Measurements from ENCODE around the gene PSMF1. TPM values are rescaled to one million over a fixed set of nuclear protein-coding genes. Genes with fewer than 3 reads are reported as not detected.
A peak's percentile ranks its signal among the peaks of the same experiment; 100 is the strongest.

PSMF1 gene
- total and polyA plus RNA-seq, 9 of the 15 experiments (the other 6 are each of a cell fraction or from before 2014, with no cell fraction given), result 8.5 to 192 (median 33.2) TPM

GRCh38 chr20:1212023-1212422, 93.6 kb downstream of the PSMF1 start:
- H4K20me1 ChIP-seq (replicated peaks; ENCODE audit: control insufficient read depth, insufficient read depth, low read length), result no peaks in the 10 kb centered on the region
- BruUV-seq (replicated peaks), result no TSS peak
- intact Hi-C loops (cut with micrococcal nuclease), result loop anchor here (5.0 to 10.0 kb wide), 5 partner anchors 35 to 237 kb away; partner anchors contain the start of genes FKBP1A and PSMF1
- no peaks in the 10 kb centered on the region; the same call in 1 of the 2 replicates for H3K9me3 ChIP-seq (replicated peaks; ENCODE audit: control insufficient read depth, insufficient read depth, low read depth, low read length)
- H3K4me3 ChIP-seq, result no peak overlapping the region
- no peaks in the 10 kb centered on the region for H3K27me3 ChIP-seq (ENCODE audit: control insufficient read depth in 2 of 2, insufficient read depth in 2 of 2, low read length in 2 of 2)
- in situ Hi-C loops (cut with MboI), result no loop called here
- H3K9me1 ChIP-seq (ENCODE audit: control insufficient read depth, insufficient read depth, low read length), result no peaks in the 10 kb centered on the region
- H3K4me2 ChIP-seq (ENCODE audit: insufficient read depth, low read length), result peak overlapping the region; percentile 50; the same call in 1 of the 2 replicates
- peak overlapping the region in 1 of 2 experiments; percentile 39; a peak in 1 of 4 replicates for H3K9ac ChIP-seq (ENCODE audit: insufficient read depth in 1 of 2, low read depth in 2 of 2, low read length in 2 of 2)
- ATAC-seq (peak; percentile 21; the same call in 2 of the 3 replicates), FAIRE-seq (peak; percentile 76), DNase-seq (ENCODE audit: extremely low read depth in 1 of 4, low spot score in 3 of 4) (peak in 2 of 4 experiments; percentile 35 to 68)
- no peaks in the 10 kb centered on the region for H3K36me3 ChIP-seq (ENCODE audit: control insufficient read depth, insufficient read depth, low read length)
- CTCF ChIA-PET (ENCODE audit: low intra/inter-chr PET ratio), result no interaction called here
- no peak overlapping the region for H3K27ac ChIP-seq (ENCODE audit: extremely low read depth, low read depth, low read length)
- H3K4me1 ChIP-seq (replicated peaks in 1 of 2; ENCODE audit: control insufficient read depth in 2 of 2, insufficient read depth in 2 of 2, low read length in 2 of 2), result peaks cover 11 to 35% of the 10 kb centered on the region in 2 experiments; a peak in 4 of 5 replicates
- H3K79me2 ChIP-seq (ENCODE audit: control insufficient read depth, insufficient read depth, low read length), result no peaks in the 10 kb centered on the region
- H2AFZ ChIP-seq (ENCODE audit: low read depth, low read length), result 0 out of 2 replicates have a peak overlapping the region, but pooled peaks have one; percentile 12
- POLR2A ChIA-PET, result interaction anchor here (0.6 to 1.0 kb wide), 4 partner anchors 8 to 27 kb away, joined by 3 read pairs; partner anchors contain the start of genes C20orf202 and TMEM74B
- TF ChIP-seq, protein P1, sequence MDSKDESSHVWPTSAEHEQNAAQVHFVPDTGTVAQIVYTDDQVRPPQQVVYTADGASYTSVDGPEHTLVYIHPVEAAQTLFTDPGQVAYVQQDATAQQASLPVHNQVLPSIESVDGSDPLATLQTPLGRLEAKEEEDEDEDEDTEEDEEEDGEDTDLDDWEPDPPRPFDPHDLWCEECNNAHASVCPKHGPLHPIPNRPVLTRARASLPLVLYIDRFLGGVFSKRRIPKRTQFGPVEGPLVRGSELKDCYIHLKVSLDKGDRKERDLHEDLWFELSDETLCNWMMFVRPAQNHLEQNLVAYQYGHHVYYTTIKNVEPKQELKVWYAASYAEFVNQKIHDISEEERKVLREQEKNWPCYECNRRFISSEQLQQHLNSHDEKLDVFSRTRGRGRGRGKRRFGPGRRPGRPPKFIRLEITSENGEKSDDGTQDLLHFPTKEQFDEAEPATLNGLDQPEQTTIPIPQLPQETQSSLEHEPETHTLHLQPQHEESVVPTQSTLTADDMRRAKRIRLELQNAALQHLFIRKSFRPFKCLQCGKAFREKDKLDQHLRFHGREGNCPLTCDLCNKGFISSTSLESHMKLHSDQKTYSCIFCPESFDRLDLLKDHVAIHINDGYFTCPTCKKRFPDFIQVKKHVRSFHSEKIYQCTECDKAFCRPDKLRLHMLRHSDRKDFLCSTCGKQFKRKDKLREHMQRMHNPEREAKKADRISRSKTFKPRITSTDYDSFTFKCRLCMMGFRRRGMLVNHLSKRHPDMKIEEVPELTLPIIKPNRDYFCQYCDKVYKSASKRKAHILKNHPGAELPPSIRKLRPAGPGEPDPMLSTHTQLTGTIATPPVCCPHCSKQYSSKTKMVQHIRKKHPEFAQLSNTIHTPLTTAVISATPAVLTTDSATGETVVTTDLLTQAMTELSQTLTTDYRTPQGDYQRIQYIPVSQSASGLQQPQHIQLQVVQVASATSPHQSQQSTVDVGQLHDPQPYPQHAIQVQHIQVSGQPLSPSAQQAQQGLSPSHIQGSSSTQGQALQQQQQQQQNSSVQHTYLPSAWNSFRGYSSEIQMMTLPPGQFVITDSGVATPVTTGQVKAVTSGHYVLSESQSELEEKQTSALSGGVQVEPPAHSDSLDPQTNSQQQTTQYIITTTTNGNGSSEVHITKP (IDR thresholded peaks at IDR 0.05; ENCODE audit: partially characterized antibody), result no peak
- TF ChIP-seq CCAR2 (IDR thresholded peaks at IDR 0.05; ENCODE audit: low read depth, low read length) (no peak), U2AF2 (optimal IDR thresholded peaks at IDR 0.05; ENCODE audit: low read depth, low read length) (no peak), CBFA2T2 (conservative IDR thresholded peaks at IDR 0.05) (peak; percentile 80), TAL1 (IDR thresholded peaks at IDR 0.05) (peak; percentile 59; the same call in 1 of the 2 replicates), THRA (IDR thresholded peaks at IDR 0.05) (no peak), SMAD1 (IDR thresholded peaks at IDR 0.05; ENCODE audit: low read depth, low read length, partially characterized antibody) (no peak), RERE (CRISPR knock-in tag; IDR thresholded peaks at IDR 0.05; ENCODE audit: borderline replicate concordance) (no peak), BRCA1 (IDR thresholded peaks at IDR 0.05) (no peak), BRCA1 (CRISPR knock-in tag; IDR thresholded peaks at IDR 0.05) (no peak), L3MBTL2 (IDR thresholded peaks at IDR 0.05) (no peak), FOXP1 (CRISPR knock-in tag; IDR thresholded peaks at IDR 0.05) (no peak), ZNF12 (CRISPR knock-in tag; IDR thresholded peaks at IDR 0.05) (no peak), ZFPM2 (CRISPR knock-in tag; IDR thresholded peaks at IDR 0.05) (no peak)
